CD4-positive, alpha-beta T cell (primary cell): ENCODE data around the gene ARVCF. TPM values are rescaled to one million over a fixed set of nuclear protein-coding genes. Genes with fewer than 3 reads are reported as not detected.

Source experiments
- ATAC-seq: fragments of 200-7000 bp; cut with Tn5 transposase; one replicate; pipeline ENCODE4 v1.10.0; 2022; ENCODE audit warnings: mild to moderate bottlenecking; ENCODE audit not compliant: poor library complexity
- CTCF ChIA-PET: fragments of 350-600 bp; sonication (Branson Sonifier 250); formaldehyde crosslinking; loops from one replicate; lab custom pipeline; 2021; ENCODE audit warnings: antibody characterized with exemption, inconsistent platforms; lab: Charles Lee
- POLR2A ChIA-PET: fragments of 350-600 bp; sonication (Branson Sonifier 250); formaldehyde crosslinking; loops from one replicate; lab custom pipeline; 2021; ENCODE audit warnings: antibody characterized with exemption, inconsistent platforms; lab: Charles Lee
- DNase-seq, 14 experiments: peaks; one replicate each; pipeline ENCODE4 v3.0.0-alpha.2; 2013 to 2020; ENCODE audit warnings: mixed read lengths in 2 of 14
- H3K27ac ChIP-seq, 2 donors: one replicate each; pipeline versions ENCODE4 v1.5.1 to v1.7.0; 2013; ENCODE audit warnings: low read length in 2 of 2, low read depth in 1 of 2, mild to moderate bottlenecking in 1 of 2
- H3K27me3 ChIP-seq, 2 experiments: 1 replicate in 1 of 2; 2 replicates in 1 of 2; pipeline versions ENCODE4 v1.6.1 to v1.7.0; 2013; ENCODE audit warnings: low read length in 2 of 2, control low read depth in 1 of 2, mild to moderate bottlenecking in 1 of 2, moderate library complexity in 1 of 2; ENCODE audit not compliant: insufficient read depth in 2 of 2, control insufficient read depth in 1 of 2
- H3K36me3 ChIP-seq: one replicate; pipeline ENCODE4 v1.6.1; 2013; ENCODE audit warnings: low read length, control low read depth; ENCODE audit not compliant: insufficient read depth
- H3K4me1 ChIP-seq: one replicate; pipeline ENCODE4 v1.6.1; 2013; ENCODE audit warnings: low read length, control low read depth; ENCODE audit not compliant: insufficient read depth
- H3K4me3 ChIP-seq: one replicate; pipeline ENCODE4 v1.5.1; 2013; ENCODE audit warnings: mild to moderate bottlenecking, low read length, moderate library complexity
- H3K9me3 ChIP-seq, 2 experiments: 1 replicate in 1 of 2; 2 replicates in 1 of 2; pipeline versions ENCODE4 v1.6.1 to v1.7.0; 2013; ENCODE audit warnings: low read length in 2 of 2, mild to moderate bottlenecking in 2 of 2, control low read depth in 1 of 2, moderate library complexity in 1 of 2; ENCODE audit not compliant: control insufficient read depth in 1 of 2, insufficient read depth in 1 of 2
- H3K27ac Mint-ChIP-seq: one replicate; pipeline ENCODE4 v1.8.0; 2020; ENCODE audit warnings: mixed read lengths
- H3K27me3 Mint-ChIP-seq: one replicate; pipeline ENCODE4 v1.8.0; 2021; ENCODE audit warnings: mixed read lengths
- H3K36me3 Mint-ChIP-seq: one replicate; pipeline ENCODE4 v1.8.0; 2021; ENCODE audit warnings: low read depth, mixed read lengths
- H3K4me1 Mint-ChIP-seq: one replicate; pipeline ENCODE4 v1.8.0; 2021; ENCODE audit warnings: low read depth, mixed read lengths
- H3K4me3 Mint-ChIP-seq: one replicate; pipeline ENCODE4 v1.8.0; 2020; ENCODE audit warnings: mild to moderate bottlenecking, mixed read lengths
- H3K9me3 Mint-ChIP-seq: one replicate; pipeline ENCODE4 v1.8.0; 2020; ENCODE audit warnings: mixed read lengths
- CTCF ChIP-seq: fragments of 200-600 bp; IDR thresholded peaks from one replicate; pipeline ENCODE4 v1.8.0; 2022; ENCODE audit warnings: antibody characterized with exemption, mild to moderate bottlenecking
- intact Hi-C, 2 experiments: fragments of 100-400 bp; cut with DNase I in 1 of 2; cut with micrococcal nuclease in 1 of 2; formaldehyde crosslinking; loops; one replicate each; pipeline versions ENCODE4 v1.15.1 to v1.9.0; 2023 to 2025; cut with DNase I, micrococcal nuclease
- total RNA-seq, 174 experiments: library from RNA in 2 of 174; stranded (reverse) in 2 of 174; gene quantifications; one replicate each; pipeline ENCODE4 v1.2.3 and lab custom pipeline; 2021 to 2026

ARVCF gene
- total RNA-seq, 2 experiments from 2014 or later, result 2.2 to 2.5 TPM

- H3K4me1 ChIP-seq, result no peaks in the 10 kb centered on the region
- Mint-ChIP-seq H3K27ac (no peak overlapping the region), H3K27me3 (no peaks in the 10 kb centered on the region), H3K4me3 (no peak overlapping the region), H3K9me3 (peaks cover 10% of the 10 kb centered on the region), H3K36me3 (no peaks in the 10 kb centered on the region), H3K4me1 (no peaks in the 10 kb centered on the region)
- intact Hi-C loops, result no loop called here
- ChIA-PET POLR2A (no interaction called here), CTCF (no interaction called here)
- H3K27me3 ChIP-seq, result no peaks in the 10 kb centered on the region
- no peak overlapping the region for H3K27ac ChIP-seq
- TF ChIP-seq CTCF, result no peak
- H3K9me3 ChIP-seq, result peaks cover 5 to 9% of the 10 kb centered on the region in 2 experiments
- ATAC-seq, result no peak
- no peaks in the 10 kb centered on the region for H3K36me3 ChIP-seq
- H3K4me3 ChIP-seq, result no peak overlapping the region
- no peak for DNase-seq
Observed at GRCh38 chr22:19998991-19999820, 17.4 kb downstream of the ARVCF start.

GRCh38 chr22:19998232-19998951 is 18.2 kb downstream of the ARVCF start:
- Mint-ChIP-seq H3K27ac (no peak overlapping the region), H3K36me3 (no peaks in the 10 kb centered on the region), H3K4me3 (no peak overlapping the region), H3K27me3 (no peaks in the 10 kb centered on the region), H3K4me1 (no peaks in the 10 kb centered on the region), H3K9me3 (peaks cover 5% of the 10 kb centered on the region)
- Histone ChIP-seq H3K36me3 (no peaks in the 10 kb centered on the region), H3K4me3 (no peak overlapping the region), H3K27me3 (no peaks in the 10 kb centered on the region), H3K9me3 (peaks cover 5 to 6% of the 10 kb centered on the region in 2 experiments), H3K4me1 (no peaks in the 10 kb centered on the region), H3K27ac (no peak overlapping the region)
- ChIA-PET CTCF (interaction anchor here (0.6 kb wide), 1 partner anchor 70 kb away, joined by 3 read pairs; no protein-coding TSS in a partner anchor), POLR2A (no interaction called here)
- TF ChIP-seq CTCF, result no peak
- DNase-seq (no peak), ATAC-seq (no peak)
- intact Hi-C loops, result no loop called here

GRCh38 chr22:19997561-19998231 is 18.9 kb downstream of the ARVCF start:
- Mint-ChIP-seq H3K9me3 (no peaks in the 10 kb centered on the region), H3K4me1 (no peaks in the 10 kb centered on the region), H3K27me3 (no peaks in the 10 kb centered on the region), H3K36me3 (no peaks in the 10 kb centered on the region), H3K27ac (no peak overlapping the region), H3K4me3 (no peak overlapping the region)
- CTCF ChIA-PET, result interaction anchor here (0.6 kb wide), 1 partner anchor 70 kb away, joined by 3 read pairs; no protein-coding TSS in a partner anchor
- POLR2A ChIA-PET, result no interaction called here
- H3K4me1 ChIP-seq, result no peaks in the 10 kb centered on the region
- peaks cover 0 to 5% of the 10 kb centered on the region in 2 experiments for H3K9me3 ChIP-seq
- no peak overlapping the region for H3K4me3 ChIP-seq
- TF ChIP-seq CTCF, result no peak
- intact Hi-C loops, result no loop called here
- ATAC-seq (no peak), DNase-seq (no peak)
- H3K36me3 ChIP-seq, result no peaks in the 10 kb centered on the region
- no peaks in the 10 kb centered on the region for H3K27me3 ChIP-seq
- no peak overlapping the region for H3K27ac ChIP-seq
